Loucy (cell line): ENCODE data around the gene WTIP.

Source experiments
- H2AFZ ChIP-seq: fragments of 200-600 bp; sonication (generic); 2 replicates; pipeline ENCODE4 v1.6.0; 2016; ENCODE audit warnings: antibody characterized with exemption, mild to moderate bottlenecking, low read length, moderate library complexity
- H3F3A ChIP-seq: fragments of 200-600 bp; 2 replicates; pipeline ENCODE4 v1.6.0; 2016; ENCODE audit warnings: antibody characterized with exemption, low read depth, mild to moderate bottlenecking
- H3K27me3 ChIP-seq: fragments of 200-600 bp; sonication (generic); 2 replicates; pipeline ENCODE4 v1.6.1; 2014; ENCODE audit warnings: low read length, mild to moderate bottlenecking; ENCODE audit not compliant: insufficient read depth, poor library complexity, severe bottlenecking
- H3K36me3 ChIP-seq: fragments of 200-600 bp; sonication (generic); 2 replicates; pipeline ENCODE4 v1.6.1; 2016; ENCODE audit warnings: low read length; ENCODE audit not compliant: insufficient read depth
- H3K4me1 ChIP-seq: fragments of 200-600 bp; sonication (generic); 2 replicates; pipeline ENCODE4 v1.5.1; 2014; ENCODE audit warnings: low read length, mild to moderate bottlenecking; ENCODE audit not compliant: insufficient read depth, poor library complexity, severe bottlenecking
- H3K4me2 ChIP-seq: fragments of 200-600 bp; sonication (generic); 2 replicates; pipeline ENCODE4 v1.6.0; 2014; ENCODE audit warnings: antibody characterized with exemption, low read length, low read depth, mild to moderate bottlenecking; ENCODE audit not compliant: poor library complexity, severe bottlenecking
- H3K4me3 ChIP-seq: fragments of 200-600 bp; sonication (generic); 2 replicates; pipeline ENCODE4 v1.5.1; 2014; ENCODE audit warnings: low read length, mild to moderate bottlenecking, mixed read lengths; ENCODE audit not compliant: poor library complexity, severe bottlenecking
- H3K79me2 ChIP-seq: fragments of 200-600 bp; sonication (generic); 2 replicates; pipeline ENCODE4 v1.6.1; 2014; ENCODE audit warnings: low read length; ENCODE audit not compliant: insufficient read depth
- H3K9ac ChIP-seq: fragments of 200-600 bp; sonication (generic); 2 replicates; pipeline ENCODE4 v1.6.0; 2014; ENCODE audit warnings: mild to moderate bottlenecking, low read depth, low read length, moderate library complexity; ENCODE audit not compliant: poor library complexity, severe bottlenecking
- H3K9me2 ChIP-seq: fragments of 200-600 bp; sonication (generic); replicated peaks from 2 replicates; pipeline ENCODE4 v1.6.1; 2016; ENCODE audit warnings: low read depth, low read length, mixed read lengths
- H3K9me3 ChIP-seq: fragments of 200-600 bp; sonication (generic); 2 replicates; pipeline ENCODE4 v1.6.1; 2014; ENCODE audit warnings: mild to moderate bottlenecking, antibody characterized with exemption, low read length, low read depth; ENCODE audit not compliant: insufficient read depth
- H4K20me1 ChIP-seq: fragments of 200-600 bp; sonication (generic); 2 replicates; pipeline ENCODE4 v1.6.0; 2014; ENCODE audit warnings: antibody characterized with exemption, low read length, mild to moderate bottlenecking; ENCODE audit not compliant: insufficient read depth, poor library complexity, severe bottlenecking
- CTCF ChIP-seq: fragments of 200-600 bp; sonication (generic); conservative IDR thresholded peaks from 2 replicates; pipeline ENCODE4 v1.5.1; 2014; ENCODE audit warnings: mild to moderate bottlenecking, antibody characterized with exemption, low read length
- EZH2phosphoT487 ChIP-seq: fragments of 200-600 bp; IDR thresholded peaks from 2 replicates; pipeline ENCODE4 v1.6.1; 2018; ENCODE audit warnings: antibody characterized with exemption, mild to moderate bottlenecking, moderate library complexity, borderline replicate concordance

Gene WTIP

GRCh38 chr19:34499155-34499834 lies 17.7 kb downstream of the WTIP start:
- H3K4me3 ChIP-seq, result no peak overlapping the region

GRCh38 chr19:34500656-34501120 lies 19.1 kb downstream of the WTIP start:
- no peak overlapping the region for H3K4me3 ChIP-seq

More at GRCh38 chr19:34499155-34499834, 17.7 kb downstream of the WTIP start:
- H3K27me3 ChIP-seq, result no peaks in the 10 kb centered on the region
- H2AFZ ChIP-seq, result no peak overlapping the region
- H3K9me2 ChIP-seq, result no peaks in the 10 kb centered on the region
- H3K4me2 ChIP-seq, result no peak overlapping the region
- H4K20me1 ChIP-seq, result no peaks in the 10 kb centered on the region
- H3F3A ChIP-seq, result no peaks in the 10 kb centered on the region
- no peaks in the 10 kb centered on the region for H3K4me1 ChIP-seq
- H3K9ac ChIP-seq, result no peak overlapping the region
- H3K9me3 ChIP-seq, result no peaks in the 10 kb centered on the region
- no peaks in the 10 kb centered on the region for H3K36me3 ChIP-seq
- H3K79me2 ChIP-seq, result no peaks in the 10 kb centered on the region
- TF ChIP-seq EZH2phosphoT487 (no peak), CTCF (no peak)

GRCh38 chr19:34501339-34502320 lies 20.1 kb downstream of the WTIP start:
- Histone ChIP-seq H3K4me2 (no peak overlapping the region), H3K9me2 (no peaks in the 10 kb centered on the region), H2AFZ (peak overlapping the region; percentile 60; the same call in 1 of the 2 replicates), H3F3A (no peaks in the 10 kb centered on the region), H3K36me3 (no peaks in the 10 kb centered on the region), H3K4me1 (no peaks in the 10 kb centered on the region), H3K79me2 (no peaks in the 10 kb centered on the region), H3K4me3 (no peak overlapping the region), H3K9ac (no peak overlapping the region), H3K9me3 (no peaks in the 10 kb centered on the region), H3K27me3 (no peaks in the 10 kb centered on the region), H4K20me1 (no peaks in the 10 kb centered on the region)
- TF ChIP-seq EZH2phosphoT487 (no peak), CTCF (peak; percentile 96)

More at GRCh38 chr19:34500656-34501120, 19.1 kb downstream of the WTIP start:
- no peaks in the 10 kb centered on the region for H3K79me2 ChIP-seq
- H4K20me1 ChIP-seq, result no peaks in the 10 kb centered on the region
- no peaks in the 10 kb centered on the region for H3K9me2 ChIP-seq
- no peaks in the 10 kb centered on the region for H3K27me3 ChIP-seq
- no peaks in the 10 kb centered on the region for H3F3A ChIP-seq
- TF ChIP-seq CTCF, result no peak
- no peak for TF ChIP-seq EZH2phosphoT487
- H2AFZ ChIP-seq, result no peak overlapping the region
- H3K4me2 ChIP-seq, result no peak overlapping the region
- H3K9me3 ChIP-seq, result no peaks in the 10 kb centered on the region
- no peaks in the 10 kb centered on the region for H3K36me3 ChIP-seq
- no peaks in the 10 kb centered on the region for H3K4me1 ChIP-seq
- no peak overlapping the region for H3K9ac ChIP-seq
